GM18499 (cell line): ENCODE data around the gene IL1RAPL1.
"Not testable (repeated sequence)": the region's sequence is repeated elsewhere in the genome, so short reads cannot be mapped to it uniquely, and the experiment has no call there.

Experiments
- ATAC-seq: cut with Tn5 transposase; IDR thresholded peaks from one replicate; pipeline ENCODE4 v1.9.1; 2021; ENCODE audit warnings: moderate number of reproducible peaks; ENCODE audit not compliant: insufficient read depth, unreplicated experiment

The IL1RAPL1 gene

GRCh38 chrX:29067351-29067750, 480.1 kb downstream of the IL1RAPL1 start:
- no peak for ATAC-seq

GRCh38 chrX:29071525-29072320, 484.5 kb downstream of the IL1RAPL1 start:
- no peak for ATAC-seq

DNA sequence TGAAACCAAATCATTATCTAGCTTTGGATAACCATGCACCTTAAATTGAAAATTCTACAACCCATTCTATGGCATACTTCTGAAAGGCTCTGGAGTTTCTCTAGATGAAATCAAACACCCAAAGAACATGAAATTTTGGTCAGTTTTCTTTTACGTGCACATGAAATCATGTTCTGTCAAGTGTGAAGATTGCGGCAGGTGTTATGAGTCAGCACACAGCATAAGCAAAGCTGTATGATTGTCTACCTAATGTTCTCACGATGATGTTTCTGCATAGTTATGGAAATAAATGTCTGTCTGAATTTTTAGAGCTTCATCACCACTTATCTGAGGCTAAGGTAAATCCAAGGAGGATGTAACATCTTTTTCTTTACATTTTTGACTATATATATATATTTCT, 495.3 kb downstream of the IL1RAPL1 start:
- peak; percentile 86 for ATAC-seq

DNA sequence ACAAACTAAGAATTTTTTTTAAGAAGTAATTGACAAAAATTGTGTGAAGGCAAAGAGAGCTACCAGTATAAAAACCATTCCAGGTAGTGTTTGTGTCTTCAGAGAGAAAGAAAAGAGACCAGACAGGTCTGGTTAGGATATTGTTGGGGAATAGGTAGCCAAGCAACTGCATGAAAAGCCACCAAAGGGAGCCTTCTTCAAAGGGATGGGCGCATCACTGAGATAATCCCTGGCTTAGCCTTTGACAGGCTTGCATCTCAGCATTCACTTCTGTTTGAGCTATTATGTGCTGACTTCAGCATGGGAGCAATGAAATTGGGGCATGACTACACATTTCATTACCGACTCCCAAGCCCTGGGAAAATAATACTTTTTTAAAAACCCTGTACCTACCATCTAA, 496.6 kb downstream of the IL1RAPL1 start:
- no peak for ATAC-seq

GRCh38 chrX:29090811-29091210, 503.6 kb downstream of the IL1RAPL1 start:
- no peak for ATAC-seq

DNA sequence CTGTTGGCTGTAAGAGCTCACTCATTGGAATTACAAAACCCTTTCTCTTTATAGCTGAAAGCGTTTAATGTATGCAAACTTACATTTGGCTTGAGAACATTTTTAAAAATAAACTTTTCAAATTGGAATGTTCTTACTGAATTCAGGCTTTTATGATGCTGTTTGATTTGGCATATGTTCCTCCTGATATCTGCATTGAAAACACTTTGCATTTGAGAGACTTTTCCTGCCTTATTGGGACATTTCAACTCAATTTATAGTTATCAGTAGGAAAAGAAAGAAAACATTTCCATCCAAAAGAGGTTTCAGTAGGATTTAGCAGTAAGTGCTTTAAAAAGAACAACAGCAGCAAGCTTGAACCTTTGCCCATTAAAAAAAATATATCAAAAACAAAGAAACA, 520.0 kb downstream of the IL1RAPL1 start:
- ATAC-seq: no peak

DNA sequence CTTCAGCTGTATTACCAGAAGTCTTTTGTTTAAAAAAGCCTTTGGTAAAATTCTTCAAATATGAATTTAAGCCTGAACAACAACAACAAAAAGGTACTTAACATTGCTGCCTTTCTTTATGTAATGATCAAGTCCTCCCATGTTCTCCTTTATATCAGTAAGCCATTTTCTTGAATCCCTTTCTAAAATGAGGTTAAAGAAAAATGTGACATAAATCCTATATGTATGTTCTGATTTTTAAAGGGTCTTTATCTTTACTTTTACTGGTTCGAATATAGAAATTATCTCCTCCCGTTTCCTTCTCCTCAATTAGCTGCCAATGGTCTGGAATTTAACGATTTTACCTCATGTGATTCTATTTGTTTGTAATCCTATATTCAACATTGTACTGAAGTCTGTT, 522.8 kb downstream of the IL1RAPL1 start:
- ATAC-seq: no peak

DNA sequence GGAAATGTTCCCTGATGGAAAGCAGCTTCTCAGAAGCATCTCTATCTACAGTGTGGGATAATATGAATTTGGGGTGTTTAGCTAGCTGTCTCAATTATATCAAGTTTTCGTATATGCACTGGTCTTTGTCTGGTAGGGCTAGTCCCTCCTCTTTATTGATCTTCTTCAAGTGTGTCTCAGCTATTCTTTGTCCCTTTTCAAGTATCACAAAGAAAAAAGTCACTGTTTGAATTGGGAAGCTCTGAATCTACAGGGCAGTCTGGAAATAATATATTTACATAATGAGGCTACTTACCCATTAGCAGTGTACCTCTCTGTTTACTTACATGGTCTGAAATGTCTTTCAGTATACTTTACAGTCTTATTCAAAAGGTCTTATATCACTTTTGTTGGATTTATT, 526.0 kb downstream of the IL1RAPL1 start:
- no peak for ATAC-seq

GRCh38 chrX:29122817-29123216, 535.6 kb downstream of the IL1RAPL1 start:
- ATAC-seq: not testable (repeated sequence)

- ATAC-seq: no peak
Observed at GRCh38 chrX:29130905-29131304, 543.7 kb downstream of the IL1RAPL1 start.

DNA sequence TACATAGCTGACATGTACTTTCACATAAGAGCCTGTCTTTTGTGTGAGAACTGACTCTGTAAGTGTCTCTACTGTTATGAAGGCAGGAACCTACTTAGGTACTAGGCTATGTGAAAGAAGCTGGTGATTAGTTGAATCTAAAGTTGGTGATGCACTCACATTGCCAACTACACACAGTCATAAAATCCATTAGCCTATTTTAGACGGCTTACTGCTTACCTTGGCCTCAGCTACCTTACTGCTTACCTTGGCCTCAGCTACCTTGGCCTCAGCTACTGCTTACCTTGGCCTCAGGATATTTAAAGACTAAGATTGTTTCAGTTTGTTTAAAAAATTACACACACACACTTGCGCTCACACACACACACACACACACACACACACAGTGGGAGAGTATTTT, 549.7 kb downstream of the IL1RAPL1 start:
- ATAC-seq: no peak

GRCh38 chrX:29138003-29138402, 550.8 kb downstream of the IL1RAPL1 start:
- no peak for ATAC-seq

GRCh38 chrX:29143356-29143755, 556.1 kb downstream of the IL1RAPL1 start:
- no peak for ATAC-seq

DNA sequence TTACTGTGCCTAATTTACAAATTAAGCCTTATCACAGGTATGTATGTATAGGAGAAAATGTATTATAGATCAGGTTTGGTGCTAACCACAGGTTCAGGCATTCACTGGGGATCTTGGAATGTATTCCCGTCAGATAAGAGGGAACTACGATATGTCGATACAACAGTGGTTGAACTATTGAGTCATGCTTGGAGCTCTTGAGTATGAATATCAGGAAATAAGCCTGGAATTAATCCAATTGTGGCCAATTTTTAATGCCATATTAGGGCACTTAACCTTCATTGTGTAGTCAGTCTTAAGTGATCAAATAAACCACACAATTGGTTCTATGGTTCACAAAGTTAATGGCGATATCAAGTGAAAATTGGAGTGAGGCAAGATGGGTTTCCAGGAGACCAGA, 556.5 kb downstream of the IL1RAPL1 start:
- ATAC-seq: no peak

DNA sequence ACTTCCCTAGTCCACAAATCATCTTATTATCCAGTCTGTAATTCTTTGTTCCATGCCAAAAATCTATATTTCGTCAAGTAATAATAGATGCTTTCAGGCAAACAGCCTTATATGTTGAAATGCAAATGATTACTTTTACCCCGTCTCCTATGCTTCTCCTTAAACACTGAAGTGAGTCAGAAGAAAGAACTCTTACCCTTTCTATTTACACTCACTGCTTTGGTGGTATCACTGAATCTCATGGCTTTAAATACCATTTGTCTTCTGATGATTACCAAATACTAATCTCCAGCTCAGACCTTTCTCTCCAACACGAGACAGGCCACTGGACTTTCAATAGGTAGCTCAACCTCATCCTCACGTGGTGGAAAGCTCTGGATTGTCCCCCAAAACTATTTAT, 558.1 kb downstream of the IL1RAPL1 start:
- no peak for ATAC-seq

- ATAC-seq: no peak
Observed at GRCh38 chrX:29148511-29148910, 561.3 kb downstream of the IL1RAPL1 start.

GRCh38 chrX:29155286-29155685, 568.0 kb downstream of the IL1RAPL1 start:
- ATAC-seq: no peak

- ATAC-seq: no peak
Observed at GRCh38 chrX:29172880-29173279, 585.6 kb downstream of the IL1RAPL1 start.

DNA sequence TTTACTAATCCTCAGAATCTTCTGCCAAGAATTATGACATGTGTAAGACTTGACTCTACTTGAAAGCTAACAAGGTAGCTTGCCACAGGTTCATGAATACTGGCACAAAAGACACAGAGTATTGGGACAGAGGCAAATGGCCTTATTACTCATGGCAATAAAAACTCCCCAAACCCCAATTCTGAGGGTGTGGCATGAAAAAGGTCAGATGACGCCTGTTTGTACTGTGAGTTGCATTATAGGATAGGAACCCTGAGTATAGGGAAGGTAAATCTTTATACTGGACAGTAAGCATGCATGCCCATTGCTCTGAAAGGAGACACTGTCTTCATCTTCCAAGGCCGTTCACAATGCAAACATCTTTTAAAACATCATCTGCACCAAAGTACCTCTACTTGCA, 600.0 kb downstream of the IL1RAPL1 start:
- no peak for ATAC-seq

DNA sequence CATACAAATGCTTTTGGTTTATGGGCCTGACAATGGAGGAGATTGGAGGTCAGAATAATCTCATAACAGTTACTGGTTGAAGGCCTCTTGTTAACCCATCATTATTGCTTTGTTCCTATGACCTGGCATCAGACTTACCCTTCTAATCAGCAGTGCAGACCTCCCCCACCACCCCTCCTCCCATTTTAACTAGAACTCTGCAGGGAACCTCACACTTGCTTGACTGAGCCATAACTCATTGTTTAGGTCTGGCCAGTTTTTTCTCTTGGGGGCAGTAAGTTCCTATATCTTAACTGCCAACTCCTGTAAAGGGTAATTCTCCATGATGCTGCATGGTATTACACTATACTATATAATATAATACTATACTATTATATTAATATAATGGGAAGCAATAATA, 609.3 kb downstream of the IL1RAPL1 start:
- ATAC-seq: no peak

DNA sequence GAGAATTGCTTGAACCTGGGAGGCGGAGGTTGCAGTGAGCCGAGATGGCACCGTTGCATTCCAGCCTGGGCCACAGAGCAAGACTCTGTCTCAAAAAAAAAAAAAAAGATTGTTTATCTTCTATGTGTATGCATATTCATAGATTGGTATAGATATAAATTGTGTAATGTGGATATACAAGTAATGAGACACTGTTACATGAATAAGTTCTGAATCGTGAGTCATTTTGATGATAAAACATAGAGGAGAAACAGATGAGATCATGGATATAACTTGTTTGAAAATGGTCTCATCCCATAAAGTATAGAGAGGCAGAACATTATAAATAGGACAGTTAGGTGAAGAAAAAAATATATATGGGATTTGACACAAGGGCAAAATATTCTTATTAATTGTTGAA, 628.0 kb downstream of the IL1RAPL1 start:
- no peak for ATAC-seq

DNA sequence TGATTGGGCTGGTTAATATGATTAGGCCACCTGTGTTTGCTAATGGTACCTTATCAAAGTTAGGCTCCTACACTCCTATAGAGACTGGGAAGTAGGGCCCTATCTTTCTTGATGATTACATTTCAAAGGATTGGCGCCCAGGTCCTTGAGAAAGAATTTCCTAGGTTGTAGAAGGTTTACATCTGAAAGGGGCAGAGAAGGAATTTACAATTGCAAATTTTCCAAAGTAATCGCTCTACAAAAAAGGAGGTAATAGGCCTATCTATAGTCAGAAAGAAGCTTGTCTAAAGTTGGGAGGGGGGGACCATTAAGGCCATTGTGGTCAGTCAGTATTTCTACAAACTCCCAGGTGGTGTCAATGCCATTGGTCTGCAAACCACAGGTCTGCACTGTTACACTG, 638.4 kb downstream of the IL1RAPL1 start:
- no peak for ATAC-seq
